ENCODE results near the gene SYTL5.

DNA sequence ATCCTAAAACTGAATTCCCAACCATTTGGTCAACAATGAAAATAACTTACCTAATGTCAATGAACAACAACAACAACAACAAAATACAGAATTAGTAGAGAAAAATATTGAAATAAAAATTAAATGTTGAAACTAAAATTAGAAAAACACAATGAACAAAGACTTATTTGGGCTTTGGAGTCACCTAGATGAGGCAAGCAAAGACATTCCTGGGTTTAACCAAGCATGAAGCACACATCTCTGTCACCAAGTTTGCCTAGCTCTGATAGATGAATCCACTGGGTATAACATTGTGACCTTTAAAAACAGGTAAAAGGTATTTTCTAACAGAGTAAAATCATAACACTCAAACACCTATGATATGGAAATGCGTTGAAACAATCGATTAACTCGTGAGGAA lies 13.2 kb upstream of the SYTL5 start:
- no peak for TF ChIP-seq GATA2 (IDR thresholded peaks at IDR 0.05; ENCODE audit: low read depth, low read length)
- TF ChIP-seq GATA3 (IDR thresholded peaks at IDR 0.05; ENCODE audit: low read depth, low read length), result no peak

All from SH-SY5Y (cell line).